SK-N-DZ (cell line): ENCODE results near the gene RCE1.

Experiments used
- DNase-seq: peaks from one replicate; pipeline ENCODE4 v3.0.0-alpha.2; 2015; ENCODE audit warnings: low spot score

The RCE1 gene

GRCh38 chr11:66868082-66868725 lies 25.0 kb downstream of the RCE1 start:
- DNase-seq: no peak

GRCh38 chr11:66868726-66869566 lies 25.7 kb downstream of the RCE1 start:
- DNase-seq: peak; percentile 51

DNA sequence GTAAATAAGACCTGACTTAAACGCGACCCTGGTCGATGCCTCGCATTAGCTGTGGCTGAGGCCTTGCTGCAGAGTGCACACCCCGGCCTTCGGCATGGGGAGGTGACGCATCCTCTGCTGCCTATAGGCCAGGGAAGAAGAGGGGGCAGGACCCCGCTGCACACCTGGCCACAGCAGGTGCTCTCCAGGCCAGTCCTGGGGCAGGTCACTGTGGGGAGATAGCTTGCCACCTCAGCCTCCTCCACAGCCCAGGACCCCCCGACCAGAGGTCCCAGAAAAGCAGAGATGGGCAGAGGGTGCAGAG lies 26.3 kb downstream of the RCE1 start:
- DNase-seq: no peak

- no peak for DNase-seq
Measured at GRCh38 chr11:66870131-66870530, 26.9 kb downstream of the RCE1 start.

GRCh38 chr11:66870616-66871520 lies 27.6 kb downstream of the RCE1 start:
- DNase-seq: no peak

GRCh38 chr11:66871521-66871901 lies 28.3 kb downstream of the RCE1 start:
- DNase-seq: no peak

DNA sequence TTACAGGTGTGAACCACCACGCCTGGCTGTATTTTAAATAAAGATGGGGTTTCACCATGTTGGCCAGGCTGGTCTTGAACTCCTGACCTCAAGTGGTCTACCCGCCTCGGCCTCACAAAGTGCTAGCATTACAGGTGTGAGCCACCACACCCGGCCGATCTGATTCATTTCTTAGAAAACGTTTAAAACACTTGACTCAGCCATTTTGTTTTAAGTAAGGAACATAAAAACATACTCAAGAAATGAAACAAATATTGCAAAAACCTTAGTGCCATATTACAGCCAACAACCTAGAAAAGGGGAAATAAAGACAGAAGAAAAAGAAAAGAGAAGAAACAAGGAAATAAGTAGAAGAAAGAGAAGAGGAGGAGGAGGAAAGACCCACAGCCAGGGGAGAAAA lies 31.0 kb downstream of the RCE1 start:
- no peak for DNase-seq

GRCh38 chr11:66875378-66875777 lies 32.1 kb downstream of the RCE1 start:
- DNase-seq: no peak

DNA sequence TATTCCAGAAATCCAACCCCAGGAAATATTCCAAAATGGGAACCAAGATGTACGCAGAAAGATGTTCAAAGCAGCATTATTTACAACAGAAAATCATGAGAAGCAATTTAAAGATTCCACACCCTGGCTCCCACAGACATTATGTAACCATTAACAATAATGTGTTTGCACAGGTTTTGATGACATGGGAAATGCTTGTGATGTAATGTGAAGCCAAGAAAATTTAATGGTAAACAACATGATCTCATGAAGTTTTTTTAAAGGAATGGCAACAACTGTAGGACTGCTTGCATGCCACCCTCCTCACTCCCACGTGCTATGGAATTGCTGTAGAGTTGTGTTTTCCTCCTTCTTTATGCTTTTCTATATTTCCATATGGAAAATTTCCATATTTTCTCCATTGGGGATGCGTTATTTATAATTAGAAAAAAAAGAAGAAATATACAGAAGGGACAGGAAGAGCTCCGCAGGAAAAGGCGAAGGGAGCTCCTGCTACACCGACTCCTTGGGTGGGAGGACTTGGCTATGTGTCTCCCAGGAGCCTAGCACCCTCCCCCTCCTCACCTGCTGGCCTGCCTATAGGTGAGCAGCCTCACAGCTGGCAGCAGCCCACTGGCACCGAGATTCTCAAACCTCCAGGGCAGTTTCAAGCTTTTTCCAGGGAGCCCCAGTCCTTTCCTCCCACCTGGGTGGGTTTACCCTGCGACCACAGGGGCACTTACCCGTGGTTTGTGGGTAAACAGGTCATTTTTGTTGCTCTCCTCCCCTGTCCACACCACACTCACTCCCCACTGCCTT lies 34.5 kb downstream of the RCE1 start:
- no peak for DNase-seq

DNA sequence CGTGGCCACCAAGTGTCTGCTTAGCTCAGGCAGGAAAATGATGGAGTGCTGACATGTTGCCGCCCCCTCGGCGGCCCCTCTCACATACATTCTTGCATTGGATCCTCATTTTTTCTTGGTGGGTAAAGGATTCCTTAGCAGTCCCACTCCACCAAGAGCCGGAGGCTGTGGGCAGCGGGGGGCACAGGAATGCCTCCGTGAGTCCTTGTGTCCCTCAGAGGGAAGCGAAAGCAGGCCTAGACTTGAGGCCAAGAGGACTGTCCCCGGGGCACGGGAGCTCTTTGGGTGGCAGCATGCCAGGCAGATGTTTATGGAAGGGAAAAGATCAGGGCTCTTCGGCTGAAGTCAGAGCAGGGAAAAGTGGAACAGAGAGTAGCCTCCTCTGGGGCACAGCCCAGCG lies 35.2 kb downstream of the RCE1 start:
- no peak for DNase-seq

DNA sequence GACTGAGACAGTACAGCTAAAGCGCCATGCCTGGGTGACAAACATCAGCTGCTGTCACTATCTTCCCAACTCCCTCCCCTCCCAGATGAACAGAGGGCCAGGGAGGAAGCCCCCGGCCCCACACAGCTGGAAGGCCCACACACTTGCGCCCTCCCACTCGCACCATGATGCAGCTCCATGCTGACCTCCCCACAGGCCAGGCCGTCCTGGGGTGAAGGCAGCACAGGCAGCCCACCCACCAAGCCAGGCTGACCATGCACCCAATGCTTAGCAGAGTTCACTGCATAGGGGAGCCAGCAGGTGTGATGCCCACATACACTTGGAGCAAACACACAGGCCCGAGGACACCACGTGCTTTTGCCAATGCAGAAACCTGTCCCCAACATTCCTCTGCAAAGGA lies 35.8 kb downstream of the RCE1 start:
- no peak for DNase-seq

- no peak for DNase-seq
Measured at GRCh38 chr11:66879583-66879982, 36.3 kb downstream of the RCE1 start.

DNA sequence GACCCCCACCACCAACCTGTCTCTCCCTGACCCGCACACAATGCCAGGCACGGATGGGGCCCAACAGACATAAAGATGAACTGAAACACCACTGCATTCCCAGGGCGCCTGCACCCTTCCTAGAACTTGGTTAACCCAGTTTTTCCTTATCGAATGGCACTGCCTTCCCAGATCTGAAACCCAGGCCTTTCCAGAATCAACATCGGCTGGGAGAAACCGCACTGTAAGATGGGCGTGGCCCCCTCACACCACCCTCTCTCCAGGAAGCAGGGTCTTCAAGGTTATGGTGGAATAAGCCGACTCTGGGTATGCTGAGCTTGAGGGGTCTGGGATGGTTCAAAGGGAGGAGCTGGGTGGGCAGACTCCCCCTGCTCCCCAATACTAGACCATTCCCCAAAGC lies 36.8 kb downstream of the RCE1 start:
- no peak for DNase-seq

DNA sequence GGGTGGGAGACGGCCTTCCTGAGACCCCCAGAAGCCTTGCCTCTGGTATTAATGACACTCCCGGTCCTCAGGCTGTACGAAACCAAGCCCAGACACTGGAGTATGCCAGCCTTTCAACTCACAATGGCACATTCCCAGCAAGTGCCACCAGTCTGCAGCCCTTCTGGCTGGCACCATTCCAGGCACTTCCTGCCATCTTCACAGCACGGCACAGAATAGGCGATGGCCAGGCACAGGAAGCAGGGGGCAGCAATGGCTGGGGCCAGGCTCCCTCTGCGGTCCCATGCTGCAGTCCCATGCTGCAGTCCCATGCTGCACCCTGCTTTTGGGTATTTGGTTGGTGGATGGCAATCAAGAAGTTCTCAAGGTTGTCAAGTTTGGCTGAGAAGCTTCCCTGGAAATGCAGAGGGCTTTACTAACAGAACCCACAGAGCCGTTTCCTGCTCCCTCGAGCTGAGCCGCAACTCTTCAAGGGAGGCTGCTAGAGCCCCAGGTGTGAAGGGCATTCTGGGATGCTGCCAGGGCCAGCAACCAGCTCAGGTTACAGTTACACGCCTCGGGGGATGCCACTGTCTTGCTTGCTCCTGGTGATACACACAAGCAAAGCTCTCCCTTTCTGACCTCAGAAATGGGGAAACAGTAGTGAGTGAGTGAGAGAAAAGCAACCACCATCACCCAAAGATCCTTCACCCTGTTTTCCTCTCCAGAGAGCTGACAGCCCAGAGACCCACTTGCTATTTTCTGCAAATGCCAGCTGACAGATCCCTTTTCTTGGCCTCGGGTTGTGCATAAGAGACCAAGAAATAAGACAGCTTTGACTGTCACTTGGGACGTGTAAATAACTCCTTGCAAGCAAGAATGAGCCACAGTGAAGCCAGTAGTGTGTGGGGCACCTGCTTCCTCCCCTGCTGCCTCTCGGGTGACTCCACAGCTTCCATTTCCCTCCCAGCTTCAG lies 37.5 kb downstream of the RCE1 start:
- no peak for DNase-seq

DNA sequence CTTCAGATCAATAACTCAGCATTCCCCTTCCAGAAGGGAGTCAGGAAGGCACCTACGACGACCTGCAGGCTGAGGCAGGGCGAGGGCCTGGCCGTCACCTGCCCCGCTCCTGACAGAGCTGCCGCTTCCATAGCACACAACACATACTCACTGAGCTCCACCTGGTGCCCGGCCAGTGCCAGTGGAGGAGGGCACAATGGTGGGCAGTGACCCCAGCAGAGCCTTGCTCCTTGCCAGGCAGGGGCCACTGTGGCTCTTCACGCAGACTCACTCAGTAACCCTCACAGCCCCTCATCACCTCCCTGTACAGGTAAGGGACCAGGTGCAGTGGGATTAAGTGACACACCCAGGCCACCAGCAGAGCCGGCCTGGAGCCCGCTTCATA lies 38.2 kb downstream of the RCE1 start:
- no peak for DNase-seq

DNA sequence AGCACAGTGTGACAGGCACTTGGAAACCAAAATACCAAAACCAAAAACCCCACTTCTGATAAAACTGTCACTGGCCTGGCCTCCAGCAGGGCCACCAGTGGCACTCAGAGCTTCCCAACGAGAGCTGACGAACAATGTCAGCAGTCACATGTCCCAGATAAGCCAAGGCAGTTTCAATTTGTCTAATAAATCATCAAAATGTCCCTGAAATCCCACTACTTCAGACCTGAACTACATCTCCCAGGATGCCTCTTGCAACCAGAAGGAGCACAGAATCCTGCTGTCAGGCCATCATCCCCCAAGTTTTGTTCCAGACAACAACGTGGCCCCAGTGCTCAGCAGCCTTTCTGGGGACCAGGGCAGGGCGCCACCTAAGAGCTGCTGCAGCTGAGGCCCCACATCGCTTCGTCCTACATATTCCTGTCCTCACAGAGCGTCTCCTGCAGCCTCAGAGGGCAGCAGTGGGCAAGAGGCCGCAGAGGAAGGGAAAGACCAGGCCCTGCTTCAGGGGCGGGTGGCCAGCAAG lies 38.7 kb downstream of the RCE1 start:
- no peak for DNase-seq

DNA sequence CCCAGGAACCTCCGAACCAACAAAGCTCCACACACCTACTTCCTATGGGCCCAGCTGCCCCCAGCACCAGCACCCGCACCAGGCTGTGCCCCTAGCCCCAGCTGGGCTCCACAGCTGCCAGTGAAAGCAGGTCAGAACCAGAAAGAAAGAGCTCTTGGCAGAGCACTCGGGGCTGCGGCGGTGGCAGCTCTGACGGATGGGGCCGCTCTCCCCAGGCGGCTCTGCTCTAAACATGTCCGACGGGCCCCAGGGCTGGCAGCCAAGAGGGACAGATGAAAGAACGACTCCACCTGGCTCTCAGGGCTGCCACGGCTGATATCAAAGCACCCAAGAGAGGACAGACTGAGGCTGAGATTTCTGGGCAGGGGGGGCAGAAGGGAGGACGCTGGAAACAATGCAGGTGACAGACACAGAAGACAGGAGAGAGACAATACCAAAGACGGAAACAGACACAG lies 39.3 kb downstream of the RCE1 start:
- no peak for DNase-seq

- DNase-seq: peak; percentile 62
Measured at GRCh38 chr11:66883016-66883965, 40.0 kb downstream of the RCE1 start.

- DNase-seq: no peak
Measured at GRCh38 chr11:66884443-66884842, 41.2 kb downstream of the RCE1 start.
